Ovary (tissue), 9 donors: ENCODE measurements around the gene MEIOC. TPM values are rescaled to one million over a fixed set of nuclear protein-coding genes. Genes with fewer than 3 reads are reported as not detected.

Experiments
- DNase-seq, 5 donors: peaks; one replicate each; pipeline ENCODE4 v3.0.0-alpha.2; 2019 to 2020
- H3K27ac ChIP-seq, 2 donors: fragments of 200-600 bp; one replicate each; pipeline versions ENCODE4 v1.5.1 to v1.8.0; 2019 to 2022
- H3K27me3 ChIP-seq: fragments of 200-600 bp; one replicate; pipeline ENCODE4 v1.8.0; 2022
- H3K36me3 ChIP-seq: fragments of 200-600 bp; sonication (generic); one replicate; pipeline ENCODE4 v1.5.1; 2019
- H3K4me1 ChIP-seq: one replicate; pipeline ENCODE4 v1.8.1; 2013; ENCODE audit warnings: mild to moderate bottlenecking, moderate library complexity; ENCODE audit not compliant: insufficient read depth
- H3K4me3 ChIP-seq: fragments of 200-600 bp; sonication (generic); one replicate; pipeline ENCODE4 v1.5.1; 2017
- H3K9me3 ChIP-seq, 2 donors: fragments of 200-600 bp in 1 of 2; sonication (generic) in 1 of 2; one replicate each; pipeline versions ENCODE4 v1.5.1 to v1.8.1; 2013 to 2019; ENCODE audit warnings: mild to moderate bottlenecking in 1 of 2, moderate library complexity in 1 of 2
- EP300 ChIP-seq: sonication (generic); formaldehyde crosslinking; IDR thresholded peaks from one replicate; pipeline ENCODE4 v1.6.1; 2017; ENCODE audit warnings: antibody characterized with exemption
- POLR2A ChIP-seq: fragments of 450-650 bp; IDR thresholded peaks from one replicate; pipeline ENCODE4 v1.6.1; 2017; ENCODE audit warnings: antibody characterized with exemption, mild to moderate bottlenecking, moderate library complexity
- WGBS, 3 donors: extraction: QIAGEN DNeasy Blood & Tissue Kit in 1 of 3; methylation state at CpG; one replicate each; pipeline versions ENCODE4 v1.1.5 to v1.1.7; 2013 to 2017; 5-methylcytosine and 5-hydroxymethylcytosine counted together
- intact Hi-C, 4 donors: fragments of 100-400 bp; cut with DNase I; formaldehyde crosslinking; loops; one replicate each; pipeline versions ENCODE4 v1.11.0 to v1.15.1; 2022 to 2023
- polyA plus RNA-seq, 2 donors: library from polyadenylated mRNA; stranded (reverse); fragments of 200-250 nt in 1 of 2; fragments of 350-450 nt in 1 of 2; fragmentation: Illumina TruSeq in 1 of 2; extraction: RNeasy Lipid Tissue Mini Kit (QIAGEN cat#74804) in 1 of 2; gene quantifications; one replicate each; pipeline ENCODE4 v1.2.3, GENCODE V29; 2013 to 2014
- total RNA-seq, 7 donors: library from RNA; depleted of rRNA in 2 of 7; stranded (reverse); fragments of >200 nt in 2 of 7; fragmentation: NEBNext Ultra II Directional in 3 of 7; extraction: Animal tissue kit (Norgen Biotek cat#: 25700) in 3 of 7; gene quantifications; one replicate each; pipeline versions ENCODE4 v1.1.0 to v1.2.4, GENCODE V29; 2016 to 2023
- TF ChIP-seq, protein P1 (sequence below), 3 donors: fragments of 450-650 bp in 2 of 3; fragments of 200-600 bp in 1 of 3; IDR thresholded peaks; one replicate each; pipeline versions ENCODE4 v1.5.1 to v1.8.0; 2016 to 2022; ENCODE audit warnings: antibody characterized with exemption in 3 of 3, mild to moderate bottlenecking in 1 of 3
- donor health status: DM: no; HTN: no; CAD: no; lungs with moderate emphysema.
- donor health status: DM: no; HTN: no; CAD: no.
- donor health status: Bipolar disorder and iron deficiency.
- donor health status: DM: yes; HTN: yes; CAD: no.
- donor health status: DM: no; HTN: no; CAD: no.
- donor health status: DM: yes; HTN: yes; CAD: no.

The MEIOC gene
- total and polyA plus RNA-seq, 9 donors = 0.07 TPM; not detected in 8

DNA sequence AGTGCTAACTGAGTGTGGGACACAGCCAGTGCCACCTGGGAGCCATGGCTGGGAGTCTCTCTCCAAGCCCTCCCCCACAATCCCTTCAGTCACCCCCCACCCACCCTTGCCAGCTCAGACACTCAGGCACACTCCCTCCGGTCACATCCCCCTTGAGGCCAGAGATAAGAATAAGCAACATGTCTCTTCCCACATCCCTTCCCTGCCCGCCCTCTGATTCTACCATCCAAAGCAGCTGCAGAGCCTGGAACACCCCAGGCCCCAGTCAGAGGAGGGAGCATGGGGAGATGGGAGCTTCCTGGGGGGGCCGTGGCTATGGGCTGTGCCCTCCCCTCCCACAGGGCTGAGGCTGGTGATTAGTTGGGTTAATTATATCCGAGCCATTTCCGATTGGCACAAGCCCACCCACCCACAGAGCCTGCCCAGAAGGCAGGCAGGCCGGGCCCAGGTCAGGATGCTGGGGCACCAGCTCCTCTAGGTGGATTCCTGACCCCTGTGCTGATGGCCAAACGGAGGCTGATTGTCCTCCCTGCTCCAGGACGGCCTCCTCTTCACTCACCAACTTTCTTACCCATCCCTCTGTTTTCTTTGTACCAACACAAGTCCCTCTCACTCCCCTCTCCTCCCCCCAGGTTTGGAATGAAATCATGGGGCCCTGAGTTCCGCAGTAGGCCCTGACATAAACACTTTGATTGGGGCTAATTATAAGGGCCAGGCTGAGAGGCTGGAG lies 28.6 kb upstream of the MEIOC start:
- no peaks in the 10 kb centered on the region for H3K9me3 ChIP-seq
- DNase-seq = no peak
- no peaks in the 10 kb centered on the region for H3K27me3 ChIP-seq
- WGBS, 3 donors = 74 to 78% (median 75%) methylated on average over 9 of the region's 9 CpGs
- H3K27ac ChIP-seq = no peak overlapping the region
- TF ChIP-seq, protein P1, sequence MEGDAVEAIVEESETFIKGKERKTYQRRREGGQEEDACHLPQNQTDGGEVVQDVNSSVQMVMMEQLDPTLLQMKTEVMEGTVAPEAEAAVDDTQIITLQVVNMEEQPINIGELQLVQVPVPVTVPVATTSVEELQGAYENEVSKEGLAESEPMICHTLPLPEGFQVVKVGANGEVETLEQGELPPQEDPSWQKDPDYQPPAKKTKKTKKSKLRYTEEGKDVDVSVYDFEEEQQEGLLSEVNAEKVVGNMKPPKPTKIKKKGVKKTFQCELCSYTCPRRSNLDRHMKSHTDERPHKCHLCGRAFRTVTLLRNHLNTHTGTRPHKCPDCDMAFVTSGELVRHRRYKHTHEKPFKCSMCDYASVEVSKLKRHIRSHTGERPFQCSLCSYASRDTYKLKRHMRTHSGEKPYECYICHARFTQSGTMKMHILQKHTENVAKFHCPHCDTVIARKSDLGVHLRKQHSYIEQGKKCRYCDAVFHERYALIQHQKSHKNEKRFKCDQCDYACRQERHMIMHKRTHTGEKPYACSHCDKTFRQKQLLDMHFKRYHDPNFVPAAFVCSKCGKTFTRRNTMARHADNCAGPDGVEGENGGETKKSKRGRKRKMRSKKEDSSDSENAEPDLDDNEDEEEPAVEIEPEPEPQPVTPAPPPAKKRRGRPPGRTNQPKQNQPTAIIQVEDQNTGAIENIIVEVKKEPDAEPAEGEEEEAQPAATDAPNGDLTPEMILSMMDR (IDR thresholded peaks at IDR 0.05) = no peak
- TF ChIP-seq POLR2A = no peak
- TF ChIP-seq EP300 = no peak
- intact Hi-C loops = no loop called here
- H3K36me3 ChIP-seq = no peaks in the 10 kb centered on the region
- H3K4me1 ChIP-seq = no peaks in the 10 kb centered on the region
- H3K4me3 ChIP-seq = no peak overlapping the region

DNA sequence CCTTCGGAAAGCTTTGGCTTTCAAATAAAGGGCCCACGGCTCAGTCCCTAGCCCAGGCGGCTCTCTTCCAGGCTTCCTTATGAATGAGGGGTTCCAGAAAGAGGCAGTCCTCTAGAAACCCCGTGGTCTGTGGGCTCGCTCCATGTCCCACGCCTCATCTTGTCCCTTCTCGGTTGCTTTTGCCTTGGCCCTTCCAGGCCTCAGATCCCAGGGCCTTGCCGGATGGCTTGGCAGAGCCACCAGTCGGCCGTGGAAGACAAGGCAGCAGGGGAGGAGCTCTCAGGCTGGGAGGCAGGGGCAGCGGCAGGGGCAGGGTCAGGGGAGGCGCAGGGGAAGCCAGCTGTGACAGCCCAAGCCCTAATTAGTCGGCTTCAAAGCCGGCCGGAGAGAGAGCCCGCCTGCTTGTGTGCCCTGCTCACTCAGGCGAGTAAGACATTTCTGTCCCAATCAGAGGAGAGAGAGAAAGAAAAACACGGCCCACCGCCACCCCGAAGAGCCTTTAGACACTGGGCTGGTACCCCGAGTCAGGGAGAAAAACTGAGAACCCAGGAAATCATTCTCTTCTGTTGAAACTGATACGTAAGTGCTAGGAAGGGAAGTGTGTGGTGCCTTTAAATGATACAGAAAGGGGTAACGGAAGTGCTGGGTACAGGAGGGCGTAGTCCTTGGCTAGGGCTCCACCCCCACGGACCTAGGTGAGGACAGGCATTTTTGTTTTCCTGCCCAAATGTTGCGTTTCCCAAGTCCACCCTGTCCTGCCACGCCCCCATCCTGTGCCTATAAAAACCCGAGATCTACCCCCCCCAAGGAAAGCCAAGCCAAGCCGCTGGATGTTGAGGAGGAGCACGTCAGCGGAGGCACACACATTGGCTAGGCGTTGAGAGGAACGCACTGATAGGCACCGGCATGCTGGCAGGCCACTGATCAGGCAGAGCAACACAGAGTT lies 27.8 kb upstream of the MEIOC start:
- DNase-seq = peak in 3 of 5 donors; percentile 24 to 54 (median 48)
- no peak overlapping the region for H3K27ac ChIP-seq
- no peaks in the 10 kb centered on the region for H3K36me3 ChIP-seq
- 54 to 63% (median 62%) methylated on average over 34 of the region's 34 CpGs for WGBS, 3 donors
- H3K4me3 ChIP-seq = no peak overlapping the region
- H3K9me3 ChIP-seq = no peaks in the 10 kb centered on the region
- no peaks in the 10 kb centered on the region for H3K4me1 ChIP-seq
- no peak for TF ChIP-seq EP300
- TF ChIP-seq, protein P1 (IDR thresholded peaks at IDR 0.05) = no peak
- TF ChIP-seq POLR2A = no peak
- no peaks in the 10 kb centered on the region for H3K27me3 ChIP-seq
- intact Hi-C loops = no loop called here

DNA sequence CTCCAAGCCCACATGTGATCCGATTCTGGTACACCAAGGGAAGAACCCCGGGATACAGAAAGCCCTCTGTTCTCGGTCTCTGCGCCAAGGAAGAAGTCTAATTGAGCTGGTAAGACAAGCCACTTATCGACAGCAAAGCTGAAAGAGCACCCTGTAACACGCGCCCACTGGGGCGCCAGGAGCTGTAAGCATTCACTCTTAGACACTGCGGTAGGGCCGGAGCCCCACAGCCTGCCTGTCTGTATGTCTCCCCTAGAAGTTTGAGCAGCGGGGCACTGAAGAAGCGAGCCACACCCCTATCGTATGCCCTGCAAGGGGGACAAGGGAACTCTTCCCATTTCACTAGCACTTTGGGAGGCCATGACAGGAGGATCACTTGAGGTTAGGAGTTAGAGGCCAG lies 27.0 kb upstream of the MEIOC start:
- no peaks in the 10 kb centered on the region for H3K27me3 ChIP-seq
- TF ChIP-seq EP300 (no peak), POLR2A (no peak)
- TF ChIP-seq, protein P1 (IDR thresholded peaks at IDR 0.05) = no peak
- no peaks in the 10 kb centered on the region for H3K4me1 ChIP-seq
- DNase-seq = no peak
- intact Hi-C loops = no loop called here
- H3K9me3 ChIP-seq = no peaks in the 10 kb centered on the region
- H3K4me3 ChIP-seq = no peak overlapping the region
- no peak overlapping the region for H3K27ac ChIP-seq
- no peaks in the 10 kb centered on the region for H3K36me3 ChIP-seq
- 93 to 98% (median 95%) methylated on average over 11 to 13 of the region's 13 CpGs for WGBS, 3 donors

DNA sequence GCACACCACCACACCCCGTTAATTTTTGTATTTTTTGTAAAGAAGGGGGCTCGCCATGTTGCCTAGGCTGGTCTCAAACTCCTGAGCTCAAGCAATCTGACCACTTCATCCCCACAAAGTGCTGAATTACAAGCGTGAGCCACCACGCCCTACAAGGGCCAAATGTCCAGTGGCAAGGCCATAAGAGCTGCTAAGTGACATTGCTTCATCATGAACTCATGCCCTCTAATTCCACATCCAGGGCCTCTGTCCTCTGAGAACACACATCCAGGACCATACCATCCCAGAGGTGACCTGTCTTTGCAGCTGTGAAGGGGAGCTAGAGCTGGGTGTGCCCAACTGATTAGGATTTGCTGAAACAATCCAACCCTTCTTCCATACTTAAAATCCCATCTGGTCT lies 25.6 kb upstream of the MEIOC start:
- DNase-seq = no peak
- no peaks in the 10 kb centered on the region for H3K27me3 ChIP-seq
- TF ChIP-seq EP300 (no peak), POLR2A (no peak)
- TF ChIP-seq, protein P1 (IDR thresholded peaks at IDR 0.05) = no peak
- intact Hi-C loops = no loop called here
- H3K4me1 ChIP-seq = no peaks in the 10 kb centered on the region
- H3K36me3 ChIP-seq = no peaks in the 10 kb centered on the region
- no peak overlapping the region for H3K4me3 ChIP-seq
- H3K27ac ChIP-seq = no peak overlapping the region
- no peaks in the 10 kb centered on the region for H3K9me3 ChIP-seq
- 85 to 94% (median 86%) methylated on average over 4 of the region's 4 CpGs for WGBS, 3 donors
